OCI-LY7 (cell line): Measurements from ENCODE around the gene DNAJC21.

Experiments
- CTCF ChIP-seq: fragments of 200-600 bp; sonication (generic); conservative IDR thresholded peaks from 2 replicates; pipeline ENCODE4 v1.5.1; 2014; ENCODE audit warnings: mild to moderate bottlenecking, antibody characterized with exemption, low read length, moderate library complexity, mixed read lengths
- EZH2phosphoT487 ChIP-seq: fragments of 200-600 bp; sonication (generic); IDR thresholded peaks from 2 replicates; pipeline ENCODE4 v1.6.1; 2018; ENCODE audit warnings: low read depth, borderline replicate concordance, mild to moderate bottlenecking, mixed run types, antibody characterized with exemption, low read length, moderate library complexity, mixed read lengths

GRCh38 chr5:34894716-34895115 lies 34.6 kb upstream of the DNAJC21 start:
- TF ChIP-seq EZH2phosphoT487: no peak
- TF ChIP-seq CTCF: no peak
